K562 (cell line): ENCODE measurements around the gene MARCHF7. TPM values are rescaled to one million over a fixed set of nuclear protein-coding genes. Genes with fewer than 3 reads are reported as not detected.
A peak's percentile ranks its signal among the peaks of the same experiment; 100 is the strongest.

Source experiments
- FOS ChIP-seq: IDR thresholded peaks from 3 replicates; pipeline ENCODE4 v1.6.1; 2011; ENCODE audit not compliant: insufficient read length; ENCODE audit errors: extremely low read depth
- HDAC3 ChIP-seq: fragments of 450-650 bp; IDR thresholded peaks from 2 replicates; pipeline ENCODE4 v1.6.1; 2018; ENCODE audit warnings: borderline replicate concordance, mild to moderate bottlenecking, moderate library complexity; ENCODE audit not compliant: partially characterized antibody
- NCOA2 ChIP-seq, 2 experiments: fragments of 450-650 bp; IDR thresholded peaks; 2 replicates each; pipeline ENCODE4 v1.6.1; 2018; ENCODE audit warnings: mild to moderate bottlenecking in 2 of 2, moderate library complexity in 1 of 2; ENCODE audit not compliant: partially characterized antibody in 2 of 2
- NONO ChIP-seq, 2 experiments: fragments of 200-400 bp in 1 of 2; fragments of 450-650 bp in 1 of 2; formaldehyde crosslinking in 1 of 2; IDR thresholded peaks; 2 replicates each; pipeline ENCODE4 v1.6.1; 2017; ENCODE audit warnings: low read depth in 2 of 2, mild to moderate bottlenecking in 2 of 2, moderate library complexity in 2 of 2, low read length in 1 of 2
- RUNX1 ChIP-seq: sonication (generic); IDR thresholded peaks from 2 replicates; pipeline ENCODE4 v1.6.1; 2016; ENCODE audit warnings: antibody characterized with exemption, low read depth
- SMAD4 ChIP-seq: fragments of 250-450 bp; sonication (Bioruptor Pico); conservative IDR thresholded peaks from 2 replicates; pipeline ENCODE4 v1.8.0; 2021; ENCODE audit warnings: inconsistent platforms, mild to moderate bottlenecking, moderate library complexity
- SMARCE1 ChIP-seq: fragments of 450-650 bp; IDR thresholded peaks from 2 replicates; pipeline ENCODE4 v1.7.1; 2016; ENCODE audit warnings: mild to moderate bottlenecking
- SRSF9 ChIP-seq: fragments of 200-400 bp; formaldehyde crosslinking; IDR thresholded peaks from 2 replicates; pipeline ENCODE4 v1.6.1; 2017; ENCODE audit warnings: low read depth, low read length, borderline replicate concordance
- XRCC4 ChIP-seq: IDR thresholded peaks from one replicate; pipeline ENCODE4 v1.6.1; 2011; ENCODE audit not compliant: insufficient read depth, insufficient read length; ENCODE audit errors: extremely low read depth
- ZKSCAN8 ChIP-seq: fragments of 200-800 bp; sonication (Bioruptor generic); IDR thresholded peaks from 2 replicates; pipeline ENCODE4 v1.6.1; 2016; ENCODE audit warnings: missing genetic modification characterization, missing compliant biosample characterization
- ZNF175 ChIP-seq: fragments of 200-800 bp; sonication (Bioruptor generic); IDR thresholded peaks from 2 replicates; pipeline ENCODE4 v1.6.1; 2016; ENCODE audit warnings: low read depth, mild to moderate bottlenecking, missing genetic modification characterization, missing compliant biosample characterization
- ZNF184 ChIP-seq: sonication (generic); formaldehyde crosslinking; IDR thresholded peaks from 2 replicates; pipeline ENCODE4 v1.5.0; 2020; ENCODE audit warnings: missing genetic modification reagents
- polyA plus RNA-seq, 8 experiments: library from polyadenylated mRNA; depleted of rRNA in 4 of 8; stranded (reverse) in 5 of 8; unstranded in 3 of 8; fragments of >200 nt; fragmentation: Nextera tagmentation in 2 of 8; fragmentation: Illumina TruSeq in 1 of 8; extraction: Ambion mirVana in 2 of 8; extraction: Trizol in 1 of 8; gene quantifications; 2 replicates each; pipeline versions ENCODE4 v1.2.1 to v1.2.3, GENCODE V29; 2011 to 2014; ENCODE audit warnings: inconsistent platforms in 1 of 8, missing spikeins in 1 of 8
- total RNA-seq, 7 experiments: library from RNA; depleted of rRNA in 6 of 7; stranded (reverse); fragments of >200 nt in 6 of 7; fragmentation: Illumina TruSeq in 2 of 7; extraction: Trizol in 2 of 7; gene quantifications; 2 replicates each; pipeline versions ENCODE4 v1.2.1 to v1.2.3, GENCODE V29; 2011 to 2021; ENCODE audit warnings: low replicate concordance in 1 of 7
- TF ChIP-seq, protein P1 (sequence below): sonication (generic); formaldehyde crosslinking; IDR thresholded peaks from 2 replicates; pipeline ENCODE4 v1.8.0; 2023; ENCODE audit warnings: mild to moderate bottlenecking, missing genetic modification reagents
- TF ChIP-seq, protein P2 (sequence below): fragments of 250-450 bp; sonication (Bioruptor Pico); IDR thresholded peaks from 2 replicates; pipeline ENCODE4 v1.8.0; 2022; ENCODE audit warnings: inconsistent platforms
- TF ChIP-seq, protein P3 (sequence below), 2 experiments: fragments of 150-350 bp in 1 of 2; IDR thresholded peaks; 2 replicates each; pipeline ENCODE4 v1.6.1; 2012 to 2016; ENCODE audit warnings: low read depth in 2 of 2, low read length in 2 of 2, mild to moderate bottlenecking in 1 of 2, moderate library complexity in 1 of 2
- TF ChIP-seq, protein P4 (sequence below): fragments of 450-650 bp; formaldehyde crosslinking; IDR thresholded peaks from 2 replicates; pipeline ENCODE4 v1.4.0; 2020; ENCODE audit warnings: mild to moderate bottlenecking, moderate library complexity

Gene MARCHF7
- total and polyA plus RNA-seq, 9 of the 15 experiments (the other 6 are each of a cell fraction or from before 2014, with no cell fraction given): 58.2 to 137 (median 86.7) TPM

DNA sequence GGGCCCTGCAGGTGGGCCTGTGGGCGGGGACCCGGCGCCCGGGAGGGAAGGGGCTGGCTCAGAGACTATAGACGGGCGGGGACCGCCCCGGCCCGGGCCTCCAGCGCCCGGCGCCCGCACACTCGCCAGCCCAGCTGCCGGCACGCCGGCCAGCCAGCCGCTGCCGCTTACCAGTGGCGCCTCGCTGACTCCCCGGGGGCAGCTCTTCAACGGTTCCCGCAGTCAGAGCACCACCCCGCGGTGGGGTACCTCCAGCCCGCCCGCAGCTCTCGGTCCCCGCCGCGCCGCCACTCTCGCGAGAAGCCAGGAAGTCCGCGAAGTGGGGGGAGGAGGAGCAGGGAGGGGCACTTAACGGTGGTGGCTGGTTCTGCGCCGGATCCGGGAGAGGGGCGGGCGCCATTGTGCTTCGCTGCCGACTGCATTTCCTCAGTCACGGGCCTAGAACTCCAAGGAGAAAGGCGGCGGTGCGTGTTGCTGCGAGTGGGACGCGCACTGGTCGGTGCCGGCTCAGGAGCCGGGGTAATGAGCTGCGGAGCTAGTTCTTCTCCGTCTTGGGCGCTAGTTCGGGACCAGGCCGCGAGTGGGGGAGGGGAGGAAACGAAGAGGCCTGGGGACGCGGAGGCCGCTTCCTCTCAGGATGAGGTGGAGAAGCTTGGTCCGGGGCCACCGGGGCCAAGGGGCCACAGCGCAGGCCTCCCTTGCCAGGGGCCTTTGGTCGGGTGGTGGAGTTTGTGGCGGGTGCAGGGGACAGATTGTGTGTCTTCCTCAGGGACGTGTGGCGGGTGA, at the start of gene MARCHF7 (continued):
- TF ChIP-seq HDAC3: peak; percentile 61
- TF ChIP-seq, protein P1, sequence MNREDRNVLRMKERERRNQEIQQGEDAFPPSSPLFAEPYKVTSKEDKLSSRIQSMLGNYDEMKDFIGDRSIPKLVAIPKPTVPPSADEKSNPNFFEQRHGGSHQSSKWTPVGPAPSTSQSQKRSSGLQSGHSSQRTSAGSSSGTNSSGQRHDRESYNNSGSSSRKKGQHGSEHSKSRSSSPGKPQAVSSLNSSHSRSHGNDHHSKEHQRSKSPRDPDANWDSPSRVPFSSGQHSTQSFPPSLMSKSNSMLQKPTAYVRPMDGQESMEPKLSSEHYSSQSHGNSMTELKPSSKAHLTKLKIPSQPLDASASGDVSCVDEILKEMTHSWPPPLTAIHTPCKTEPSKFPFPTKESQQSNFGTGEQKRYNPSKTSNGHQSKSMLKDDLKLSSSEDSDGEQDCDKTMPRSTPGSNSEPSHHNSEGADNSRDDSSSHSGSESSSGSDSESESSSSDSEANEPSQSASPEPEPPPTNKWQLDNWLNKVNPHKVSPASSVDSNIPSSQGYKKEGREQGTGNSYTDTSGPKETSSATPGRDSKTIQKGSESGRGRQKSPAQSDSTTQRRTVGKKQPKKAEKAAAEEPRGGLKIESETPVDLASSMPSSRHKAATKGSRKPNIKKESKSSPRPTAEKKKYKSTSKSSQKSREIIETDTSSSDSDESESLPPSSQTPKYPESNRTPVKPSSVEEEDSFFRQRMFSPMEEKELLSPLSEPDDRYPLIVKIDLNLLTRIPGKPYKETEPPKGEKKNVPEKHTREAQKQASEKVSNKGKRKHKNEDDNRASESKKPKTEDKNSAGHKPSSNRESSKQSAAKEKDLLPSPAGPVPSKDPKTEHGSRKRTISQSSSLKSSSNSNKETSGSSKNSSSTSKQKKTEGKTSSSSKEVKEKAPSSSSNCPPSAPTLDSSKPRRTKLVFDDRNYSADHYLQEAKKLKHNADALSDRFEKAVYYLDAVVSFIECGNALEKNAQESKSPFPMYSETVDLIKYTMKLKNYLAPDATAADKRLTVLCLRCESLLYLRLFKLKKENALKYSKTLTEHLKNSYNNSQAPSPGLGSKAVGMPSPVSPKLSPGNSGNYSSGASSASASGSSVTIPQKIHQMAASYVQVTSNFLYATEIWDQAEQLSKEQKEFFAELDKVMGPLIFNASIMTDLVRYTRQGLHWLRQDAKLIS: peak; percentile 98
- TF ChIP-seq ZKSCAN8 (CRISPR knock-in tag): no peak; the same call in 1 of the 2 replicates
- TF ChIP-seq FOS: no peak
- TF ChIP-seq, protein P2, sequence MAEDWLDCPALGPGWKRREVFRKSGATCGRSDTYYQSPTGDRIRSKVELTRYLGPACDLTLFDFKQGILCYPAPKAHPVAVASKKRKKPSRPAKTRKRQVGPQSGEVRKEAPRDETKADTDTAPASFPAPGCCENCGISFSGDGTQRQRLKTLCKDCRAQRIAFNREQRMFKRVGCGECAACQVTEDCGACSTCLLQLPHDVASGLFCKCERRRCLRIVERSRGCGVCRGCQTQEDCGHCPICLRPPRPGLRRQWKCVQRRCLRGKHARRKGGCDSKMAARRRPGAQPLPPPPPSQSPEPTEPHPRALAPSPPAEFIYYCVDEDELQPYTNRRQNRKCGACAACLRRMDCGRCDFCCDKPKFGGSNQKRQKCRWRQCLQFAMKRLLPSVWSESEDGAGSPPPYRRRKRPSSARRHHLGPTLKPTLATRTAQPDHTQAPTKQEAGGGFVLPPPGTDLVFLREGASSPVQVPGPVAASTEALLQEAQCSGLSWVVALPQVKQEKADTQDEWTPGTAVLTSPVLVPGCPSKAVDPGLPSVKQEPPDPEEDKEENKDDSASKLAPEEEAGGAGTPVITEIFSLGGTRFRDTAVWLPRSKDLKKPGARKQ (CRISPR knock-in tag): no peak
- TF ChIP-seq NONO (IDR thresholded peaks at IDR 0.05; ENCODE audit: low read depth in 2 of 2, low read length in 1 of 2): peak; percentile 82 to 94
- TF ChIP-seq, protein P3, sequence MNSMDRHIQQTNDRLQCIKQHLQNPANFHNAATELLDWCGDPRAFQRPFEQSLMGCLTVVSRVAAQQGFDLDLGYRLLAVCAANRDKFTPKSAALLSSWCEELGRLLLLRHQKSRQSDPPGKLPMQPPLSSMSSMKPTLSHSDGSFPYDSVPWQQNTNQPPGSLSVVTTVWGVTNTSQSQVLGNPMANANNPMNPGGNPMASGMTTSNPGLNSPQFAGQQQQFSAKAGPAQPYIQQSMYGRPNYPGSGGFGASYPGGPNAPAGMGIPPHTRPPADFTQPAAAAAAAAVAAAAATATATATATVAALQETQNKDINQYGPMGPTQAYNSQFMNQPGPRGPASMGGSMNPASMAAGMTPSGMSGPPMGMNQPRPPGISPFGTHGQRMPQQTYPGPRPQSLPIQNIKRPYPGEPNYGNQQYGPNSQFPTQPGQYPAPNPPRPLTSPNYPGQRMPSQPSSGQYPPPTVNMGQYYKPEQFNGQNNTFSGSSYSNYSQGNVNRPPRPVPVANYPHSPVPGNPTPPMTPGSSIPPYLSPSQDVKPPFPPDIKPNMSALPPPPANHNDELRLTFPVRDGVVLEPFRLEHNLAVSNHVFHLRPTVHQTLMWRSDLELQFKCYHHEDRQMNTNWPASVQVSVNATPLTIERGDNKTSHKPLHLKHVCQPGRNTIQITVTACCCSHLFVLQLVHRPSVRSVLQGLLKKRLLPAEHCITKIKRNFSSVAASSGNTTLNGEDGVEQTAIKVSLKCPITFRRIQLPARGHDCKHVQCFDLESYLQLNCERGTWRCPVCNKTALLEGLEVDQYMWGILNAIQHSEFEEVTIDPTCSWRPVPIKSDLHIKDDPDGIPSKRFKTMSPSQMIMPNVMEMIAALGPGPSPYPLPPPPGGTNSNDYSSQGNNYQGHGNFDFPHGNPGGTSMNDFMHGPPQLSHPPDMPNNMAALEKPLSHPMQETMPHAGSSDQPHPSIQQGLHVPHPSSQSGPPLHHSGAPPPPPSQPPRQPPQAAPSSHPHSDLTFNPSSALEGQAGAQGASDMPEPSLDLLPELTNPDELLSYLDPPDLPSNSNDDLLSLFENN (IDR thresholded peaks at IDR 0.05; ENCODE audit: low read depth in 2 of 2, low read length in 2 of 2): no peak
- TF ChIP-seq XRCC4: no peak
- no peak for TF ChIP-seq ZNF184 (CRISPR knock-in tag)
- TF ChIP-seq SMAD4 (CRISPR knock-in tag): peak; percentile 94
- TF ChIP-seq, protein P4, sequence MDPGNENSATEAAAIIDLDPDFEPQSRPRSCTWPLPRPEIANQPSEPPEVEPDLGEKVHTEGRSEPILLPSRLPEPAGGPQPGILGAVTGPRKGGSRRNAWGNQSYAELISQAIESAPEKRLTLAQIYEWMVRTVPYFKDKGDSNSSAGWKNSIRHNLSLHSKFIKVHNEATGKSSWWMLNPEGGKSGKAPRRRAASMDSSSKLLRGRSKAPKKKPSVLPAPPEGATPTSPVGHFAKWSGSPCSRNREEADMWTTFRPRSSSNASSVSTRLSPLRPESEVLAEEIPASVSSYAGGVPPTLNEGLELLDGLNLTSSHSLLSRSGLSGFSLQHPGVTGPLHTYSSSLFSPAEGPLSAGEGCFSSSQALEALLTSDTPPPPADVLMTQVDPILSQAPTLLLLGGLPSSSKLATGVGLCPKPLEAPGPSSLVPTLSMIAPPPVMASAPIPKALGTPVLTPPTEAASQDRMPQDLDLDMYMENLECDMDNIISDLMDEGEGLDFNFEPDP (CRISPR knock-in tag): peak; percentile 80
- 0 out of 2 replicates have a peak, but pooled peaks have one; percentile 43 for TF ChIP-seq RUNX1
- TF ChIP-seq ZNF175 (CRISPR knock-in tag): no peak; the same call in none of the 2 replicates
- no peak for TF ChIP-seq SRSF9
- no peak for TF ChIP-seq NCOA2 (IDR thresholded peaks at IDR 0.05; ENCODE audit: partially characterized antibody in 2 of 2)
- no peak; the same call in 1 of the 2 replicates for TF ChIP-seq SMARCE1
